Body of pancreas (tissue), 4 donors: ENCODE results near the gene OLIG2. TPM values are rescaled to one million over a fixed set of nuclear protein-coding genes. Genes with fewer than 3 reads are reported as not detected.

Experiments
- ATAC-seq: fragments of 150-250 bp; one replicate; pipeline ENCODE4 v1.9.1; 2016
- DNase-seq, 4 donors: peaks; one replicate each; pipeline ENCODE4 v3.0.0-alpha.2; 2019
- H3K27ac ChIP-seq, 4 donors: fragments of 200-600 bp; sonication (generic); 1 replicate in 3 of 4; 2 replicates in 1 of 4; pipeline versions ENCODE4 v1.5.1 to v1.6.1; 2016 to 2019; ENCODE audit warnings: mild to moderate bottlenecking in 1 of 4, mixed read lengths in 1 of 4, moderate library complexity in 1 of 4
- H3K27me3 ChIP-seq, 2 donors: fragments of 200-600 bp; sonication (generic); one replicate each; pipeline ENCODE4 v1.6.0; 2016; ENCODE audit warnings: mild to moderate bottlenecking in 1 of 2
- H3K36me3 ChIP-seq, 2 donors: fragments of 200-600 bp; sonication (generic); replicated peaks in 1 of 2; 2 replicates each; pipeline ENCODE4 v1.5.1; 2016; ENCODE audit warnings: low read depth in 2 of 2; ENCODE audit not compliant: insufficient read depth in 1 of 2
- H3K4me1 ChIP-seq: fragments of 200-600 bp; sonication (generic); one replicate; pipeline ENCODE4 v1.6.0; 2016
- H3K4me3 ChIP-seq, 2 donors: fragments of 200-600 bp; sonication (generic); 1 replicate in 1 of 2; 2 replicates in 1 of 2; pipeline ENCODE4 v1.5.1; 2016 to 2019
- H3K9me3 ChIP-seq, 3 donors: fragments of 200-600 bp; sonication (generic); 1 replicate in 2 of 3; 2 replicates in 1 of 3; pipeline ENCODE4 v1.5.1; 2016
- CTCF ChIP-seq, 7 experiments: fragments of 450-650 bp in 4 of 7; fragments of 200-600 bp in 3 of 7; sonication (generic) in 3 of 7; IDR thresholded peaks; one replicate each; pipeline ENCODE4 v1.5.1; 2016 to 2019; ENCODE audit warnings: antibody characterized with exemption in 7 of 7
- POLR2A ChIP-seq, 3 donors: fragments of 450-650 bp; IDR thresholded peaks; one replicate each; pipeline ENCODE4 v1.6.1; 2016; ENCODE audit warnings: antibody characterized with exemption in 3 of 3, mild to moderate bottlenecking in 2 of 3
- WGBS, 2 donors: methylation state at CpG; one replicate each; pipeline ENCODE4 v1.1.5; 2017; 5-methylcytosine and 5-hydroxymethylcytosine counted together
- intact Hi-C: fragments of 100-400 bp; cut with DNase I; formaldehyde crosslinking; loops from one replicate; pipeline ENCODE4 v1.15.1; 2023
- total RNA-seq, 2 donors: library from RNA; depleted of rRNA; stranded (reverse); fragments of >200 nt; gene quantifications; one replicate each; pipeline ENCODE4 v1.1.0, GENCODE V29; 2016

OLIG2 gene
- total RNA-seq, 2 donors from 2014 or later: not detected

GRCh38 chr21:33069994-33070743 is 44.4 kb downstream of the OLIG2 start, which contains the start of gene OLIG1:
TSS of gene OLIG1 (plus strand) at chr21:33070141. CDS start at chr21:33070247, 106 bp downstream.
- peaks cover 25% of the 10 kb centered on the region for H3K4me1 ChIP-seq
- no peaks in the 10 kb centered on the region for H3K36me3 ChIP-seq
- 0 to 1% methylated on average over 7 to 82 of the region's 82 CpGs for WGBS, 2 donors
- DNase-seq: peak; percentile 20 to 49 (median 29)
- peak; percentile 62 for ATAC-seq
- no peak within 1 kb of the TSS for H3K27ac ChIP-seq
- H3K4me3 ChIP-seq: peak within 1 kb of the TSS in 1 of 2 donors; percentile 16
- H3K9me3 ChIP-seq: no peaks in the 10 kb centered on the region
- no peak for TF ChIP-seq POLR2A (IDR thresholded peaks at IDR 0.05)
- no peak for TF ChIP-seq CTCF (IDR thresholded peaks at IDR 0.05)
- intact Hi-C loops: no loop called here
- peaks cover 0 to 29% of the 10 kb centered on the region in 2 donors for H3K27me3 ChIP-seq

GRCh38 chr21:33070744-33070997 is 44.9 kb downstream of the OLIG2 start:
- DNase-seq (no peak), ATAC-seq (no peak)
- Histone ChIP-seq H3K4me3 (peak overlapping the region in 1 of 2 donors; percentile 16), H3K27ac (no peak overlapping the region), H3K27me3 (peaks cover 0 to 29% of the 10 kb centered on the region in 2 donors), H3K4me1 (peaks cover 25% of the 10 kb centered on the region), H3K36me3 (no peaks in the 10 kb centered on the region), H3K9me3 (no peaks in the 10 kb centered on the region)
- 0% methylated on average over 35 of the region's 44 CpGs; no CpG with 5 or more reads in 1 of the 2 donors for WGBS, 2 donors
- TF ChIP-seq CTCF (IDR thresholded peaks at IDR 0.05) (no peak), POLR2A (IDR thresholded peaks at IDR 0.05) (no peak)
- intact Hi-C loops: no loop called here

- Histone ChIP-seq H3K27me3 (peaks cover 0 to 29% of the 10 kb centered on the region in 2 donors), H3K27ac (no peak overlapping the region), H3K4me1 (peaks cover 25% of the 10 kb centered on the region), H3K36me3 (no peaks in the 10 kb centered on the region), H3K9me3 (no peaks in the 10 kb centered on the region), H3K4me3 (peak overlapping the region in 1 of 2 donors; percentile 16)
- DNase-seq (no peak), ATAC-seq (no peak)
- intact Hi-C loops: no loop called here
- TF ChIP-seq POLR2A (IDR thresholded peaks at IDR 0.05) (no peak), CTCF (IDR thresholded peaks at IDR 0.05) (no peak)
- 1 to 2% methylated on average over 14 to 59 of the region's 69 CpGs for WGBS, 2 donors
Measured at GRCh38 chr21:33070998-33071769, 45.4 kb downstream of the OLIG2 start.

- H3K36me3 ChIP-seq: no peaks in the 10 kb centered on the region
- TF ChIP-seq POLR2A (IDR thresholded peaks at IDR 0.05) (no peak), CTCF (IDR thresholded peaks at IDR 0.05) (no peak)
- intact Hi-C loops: no loop called here
- H3K4me3 ChIP-seq: no peak overlapping the region
- H3K9me3 ChIP-seq: no peaks in the 10 kb centered on the region
- DNase-seq: peak in 1 of 4 donors; percentile 12
- H3K4me1 ChIP-seq: peaks cover 25% of the 10 kb centered on the region
- H3K27ac ChIP-seq: no peak overlapping the region
- ATAC-seq: no peak
- WGBS, 2 donors: 3 to 4% methylated on average over 25 to 38 of the region's 38 CpGs
- peaks cover 0 to 29% of the 10 kb centered on the region in 2 donors for H3K27me3 ChIP-seq
Measured at GRCh38 chr21:33071770-33072306, 46.1 kb downstream of the OLIG2 start.
